Heart right ventricle (tissue), 16 donors: ENCODE measurements around the gene SLPI. TPM values are rescaled to one million over a fixed set of nuclear protein-coding genes. Genes with fewer than 3 reads are reported as not detected.

Experiments used
- ATAC-seq, 8 donors: fragments of 200-7000 bp; cut with Tn5 transposase; one replicate each; pipeline ENCODE4 v1.9.1; 2020; ENCODE audit warnings: mild to moderate bottlenecking in 8 of 8, moderate library complexity in 8 of 8, moderate number of reproducible peaks in 1 of 8
- DNase-seq, 2 donors: peaks; one replicate each; pipeline ENCODE4 v3.0.0-alpha.2; 2020
- H3K27ac ChIP-seq, 10 donors: fragments of 200-600 bp; sonication (generic) in 2 of 10; one replicate each; pipeline versions ENCODE4 v1.5.0 to v1.8.0; 2020 to 2022; ENCODE audit warnings: mild to moderate bottlenecking in 3 of 10
- H3K27me3 ChIP-seq, 7 donors: fragments of 200-600 bp; one replicate each; pipeline ENCODE4 v1.8.0; 2021 to 2022; ENCODE audit warnings: mild to moderate bottlenecking in 2 of 7
- H3K36me3 ChIP-seq, 9 donors: fragments of 200-600 bp; sonication (generic) in 1 of 9; one replicate each; pipeline versions ENCODE4 v1.5.0 to v1.8.0; 2020 to 2022; ENCODE audit warnings: mild to moderate bottlenecking in 2 of 9
- H3K4me1 ChIP-seq, 9 donors: fragments of 200-600 bp; sonication (generic) in 1 of 9; one replicate each; pipeline versions ENCODE4 v1.5.0 to v1.8.0; 2020 to 2022; ENCODE audit warnings: mild to moderate bottlenecking in 4 of 9
- H3K4me3 ChIP-seq, 10 donors: fragments of 200-600 bp; sonication (generic) in 2 of 10; one replicate each; pipeline versions ENCODE4 v1.5.0 to v1.8.0; 2020 to 2022; ENCODE audit warnings: mild to moderate bottlenecking in 7 of 10, moderate library complexity in 2 of 10
- H3K9me3 ChIP-seq, 11 donors: fragments of 200-600 bp in 10 of 11; sonication (generic) in 2 of 11; one replicate each; pipeline versions ENCODE4 v1.5.0 to v1.8.0; 2013 to 2022; ENCODE audit warnings: mild to moderate bottlenecking in 2 of 11, control low read depth in 1 of 11, moderate library complexity in 1 of 11
- CTCF ChIP-seq, 9 donors: fragments of 200-600 bp; sonication (generic) in 2 of 9; IDR thresholded peaks; one replicate each; pipeline versions ENCODE4 v1.5.0 to v1.8.0; 2021 to 2022; ENCODE audit warnings: antibody characterized with exemption in 9 of 9, mild to moderate bottlenecking in 5 of 9, moderate library complexity in 1 of 9
- WGBS, 2 donors: extraction: QIAGEN DNeasy Blood & Tissue Kit; methylation state at CpG; one replicate each; pipeline ENCODE4 v1.1.7; 2013; ENCODE audit warnings: inconsistent platforms in 1 of 2; 5-methylcytosine and 5-hydroxymethylcytosine counted together
- intact Hi-C, 10 donors: fragments of 100-400 bp; cut with DNase I; formaldehyde crosslinking; loops; one replicate each; pipeline versions ENCODE4 v1.11.1 to v1.14.2; 2022
- polyA plus RNA-seq, 2 donors: library from polyadenylated mRNA; stranded (reverse); fragments of 200-250 nt; gene quantifications; one replicate each; pipeline ENCODE4 v1.2.3, GENCODE V29; 2013
- total RNA-seq, 10 donors: library from RNA; stranded (reverse); fragmentation: NEBNext Ultra II Directional in 3 of 10; extraction: Animal tissue kit (Norgen Biotek cat#: 25700) in 3 of 10; gene quantifications; one replicate each; pipeline versions ENCODE4 v1.2.1 to v1.2.4, GENCODE V29; 2021 to 2023
- donor health status: Arrhythmogenic right ventricular cardiomyopathy.
- donor health status: ischemic (EF 13 %, LVEDD 7.1; RV severe dilation, severe dysfunction).
- donor health status: healthy with polysubstance abuse.
- donor health status: DM: no; HTN: yes; CAD: no.
- donor health status: DM: no; HTN: no; CAD: no.
- donor health status: ischemic (EF 25% LVEDD 6.9; RV normal size, moderate dysfunction).
- donor health status: ischemic (EF 25% LVEDD 5.7; RV mildly dilated, moderate dysfunction).
- donor health status: healthy.
- donor health status: DM: yes; HTN: yes; CAD: no.
- donor health status: Ischemic cardiomyopathy.
- donor health status: ischemic (EF 35%, LVEDD 5.7; RV mildly dilated, moderate dysfunction).
- donor health status: nonischemic (EF 11% LVEDD 7.7; RV severe dilation, severe dysfunction).
- donor health status: DM: yes; HTN: yes; CAD: no.
- donor health status: PGD.
- donor health status: ischemic (EF 29% LVEDD 5.4; RV normal size, mild dysfunction).
- donor health status: nonischemic (EF 23%, LVEDD 6.1; RV moderate dilation, normal function).

SLPI gene
- total and polyA plus RNA-seq, 12 donors: 0.43 to 5.1 (median 1.8) TPM; not detected in 4

GRCh38 chr20:45282700-45283550, 28.6 kb upstream of the SLPI start:
- no peaks in the 10 kb centered on the region for H3K9me3 ChIP-seq
- peaks cover 0 to 52% (median 24%) of the 10 kb centered on the region in 7 donors for H3K27me3 ChIP-seq
- no peaks in the 10 kb centered on the region for H3K36me3 ChIP-seq
- H3K4me1 ChIP-seq: no peaks in the 10 kb centered on the region
- H3K27ac ChIP-seq: no peak overlapping the region
- ATAC-seq (no peak), DNase-seq (no peak)
- TF ChIP-seq CTCF (IDR thresholded peaks at IDR 0.05): no peak
- 62 to 63% methylated on average over 7 of the region's 7 CpGs for WGBS, 2 donors
- intact Hi-C loops: loop anchor here in 1 of 10 donors (10.0 kb wide), 1 partner anchor 238 kb away; no protein-coding TSS in a partner anchor
- no peak overlapping the region for H3K4me3 ChIP-seq

- Histone ChIP-seq H3K36me3 (no peaks in the 10 kb centered on the region), H3K4me1 (no peaks in the 10 kb centered on the region), H3K9me3 (no peaks in the 10 kb centered on the region), H3K27me3 (peaks cover 0 to 57% (median 38%) of the 10 kb centered on the region in 7 donors), H3K27ac (no peak overlapping the region), H3K4me3 (no peak overlapping the region)
- DNase-seq: no peak
- 65 to 85% methylated on average over 1 of the region's 1 CpG for WGBS, 2 donors
- TF ChIP-seq CTCF (IDR thresholded peaks at IDR 0.05): no peak
- intact Hi-C loops: loop anchor here in 1 of 10 donors (10.0 kb wide), 1 partner anchor 235 kb away; no protein-coding TSS in a partner anchor
- ATAC-seq: no peak
Observed at GRCh38 chr20:45279992-45280391, 25.6 kb upstream of the SLPI start.

- TF ChIP-seq CTCF (IDR thresholded peaks at IDR 0.05): no peak
- no peaks in the 10 kb centered on the region for H3K36me3 ChIP-seq
- H3K27ac ChIP-seq: no peak overlapping the region
- ATAC-seq (no peak), DNase-seq (no peak)
- H3K4me3 ChIP-seq: no peak overlapping the region
- H3K9me3 ChIP-seq: no peaks in the 10 kb centered on the region
- H3K27me3 ChIP-seq: peaks cover 0 to 70% (median 35%) of the 10 kb centered on the region in 7 donors
- intact Hi-C loops: no loop called here
- no peaks in the 10 kb centered on the region for H3K4me1 ChIP-seq
- WGBS, 2 donors: 60 to 63% methylated on average over 3 of the region's 3 CpGs
Observed at GRCh38 chr20:45275338-45275737, 21.0 kb upstream of the SLPI start.

- 80 to 85% methylated on average over 4 of the region's 4 CpGs for whole genome bisulfite sequencing, 2 donors
- no peak for ATAC-seq
- no peaks in the 10 kb centered on the region for H3K4me1 ChIP-seq
Observed at GRCh38 chr20:45269754-45270270, 15.4 kb upstream of the SLPI start.

More at GRCh38 chr20:45269754-45270270, 15.4 kb upstream of the SLPI start:
- Histone ChIP-seq H3K9me3 (no peaks in the 10 kb centered on the region), H3K36me3 (no peaks in the 10 kb centered on the region), H3K27ac (no peak overlapping the region), H3K4me3 (no peak overlapping the region), H3K27me3 (peaks cover 0 to 46% (median 24%) of the 10 kb centered on the region in 7 donors)
- intact Hi-C loops: no loop called here
- TF ChIP-seq CTCF (IDR thresholded peaks at IDR 0.05): no peak
- no peak for DNase-seq
